H9 (cell line): Measurements from ENCODE around the gene PLPP1. TPM values are rescaled to one million over a fixed set of nuclear protein-coding genes. Genes with fewer than 3 reads are reported as not detected.
A peak's percentile ranks its signal among the peaks of the same experiment; 100 is the strongest.

Experiments used
- DNase-seq: peaks from one replicate; pipeline ENCODE4 v3.0.0-alpha.2; 2017
- H2AFZ ChIP-seq: one replicate; pipeline ENCODE4 v1.6.1; 2013; ENCODE audit warnings: mild to moderate bottlenecking, low read length, control low read depth, moderate library complexity
- H2AK5ac ChIP-seq: 2 replicates; pipeline ENCODE4 v1.6.1; 2013; ENCODE audit warnings: low read length, control low read depth, mixed read lengths; ENCODE audit not compliant: insufficient read length
- H2BK120ac ChIP-seq: one replicate; pipeline ENCODE4 v1.6.1; 2013; ENCODE audit warnings: low read depth, mild to moderate bottlenecking, low read length, control low read depth, inconsistent platforms; ENCODE audit not compliant: poor library complexity, severe bottlenecking
- H2BK12ac ChIP-seq: 2 replicates; pipeline ENCODE4 v1.6.1; 2013; ENCODE audit warnings: low read length, control low read depth, mixed read lengths, low read depth; ENCODE audit not compliant: insufficient read length
- H2BK15ac ChIP-seq: 2 replicates; pipeline ENCODE4 v1.6.1; 2013; ENCODE audit warnings: low read depth, low read length, control low read depth
- H2BK20ac ChIP-seq: one replicate; pipeline ENCODE4 v1.6.1; 2013; ENCODE audit warnings: low read depth, mild to moderate bottlenecking, low read length, control low read depth, inconsistent platforms; ENCODE audit not compliant: poor library complexity, severe bottlenecking
- H2BK5ac ChIP-seq: 2 replicates; pipeline ENCODE4 v1.6.1; 2013; ENCODE audit warnings: low read length, control low read depth, mixed read lengths; ENCODE audit not compliant: insufficient read length
- H3K14ac ChIP-seq: 2 replicates; pipeline ENCODE4 v1.6.1; 2013; ENCODE audit warnings: low read length, control low read depth; ENCODE audit not compliant: insufficient read depth
- H3K18ac ChIP-seq: 2 replicates; pipeline ENCODE4 v1.6.1; 2013; ENCODE audit warnings: low read depth, mild to moderate bottlenecking, mixed read lengths, low read length, control low read depth; ENCODE audit not compliant: insufficient read length
- H3K23ac ChIP-seq: 2 replicates; pipeline ENCODE4 v1.6.1; 2013; ENCODE audit warnings: low read length, control low read depth, mixed read lengths, low read depth; ENCODE audit not compliant: insufficient read length
- H3K23me2 ChIP-seq: 2 replicates; pipeline ENCODE4 v1.6.1; 2013; ENCODE audit warnings: low read depth, mild to moderate bottlenecking, mixed read lengths, low read length, control low read depth; ENCODE audit not compliant: insufficient read length, poor library complexity, severe bottlenecking
- H3K27ac ChIP-seq: 2 replicates; pipeline ENCODE4 v1.5.1; 2013; ENCODE audit warnings: low read length, control low read depth, mixed read lengths, low read depth; ENCODE audit not compliant: insufficient read length
- H3K27me3 ChIP-seq: 2 replicates; pipeline ENCODE4 v1.6.1; 2013; ENCODE audit warnings: low read length, control low read depth, inconsistent platforms; ENCODE audit not compliant: insufficient read depth
- H3K4ac ChIP-seq: 2 replicates; pipeline ENCODE4 v1.6.1; 2013; ENCODE audit warnings: low read depth, mild to moderate bottlenecking, control low read depth, inconsistent platforms, low read length, moderate library complexity
- H3K4me1 ChIP-seq: 2 replicates; pipeline ENCODE4 v1.6.1; 2013; ENCODE audit warnings: low read length, control low read depth, inconsistent platforms; ENCODE audit not compliant: insufficient read depth
- H3K4me2 ChIP-seq: 2 replicates; pipeline ENCODE4 v1.6.1; 2013; ENCODE audit warnings: low read length, control low read depth, mixed read lengths; ENCODE audit not compliant: insufficient read length, insufficient read depth
- H3K56ac ChIP-seq: 2 replicates; pipeline ENCODE4 v1.6.1; 2013; ENCODE audit warnings: low read depth, mild to moderate bottlenecking, mixed read lengths, low read length, control low read depth; ENCODE audit not compliant: insufficient read length
- H3K79me1 ChIP-seq: 2 replicates; pipeline ENCODE4 v1.6.1; 2013; ENCODE audit warnings: low read depth, mild to moderate bottlenecking, moderate library complexity, low read length, control low read depth, inconsistent platforms; ENCODE audit not compliant: insufficient read depth, poor library complexity, severe bottlenecking
- H3K79me2 ChIP-seq: 2 replicates; pipeline ENCODE4 v1.6.1; 2013; ENCODE audit warnings: low read length, control low read depth, inconsistent platforms; ENCODE audit not compliant: insufficient read depth
- H3K9ac ChIP-seq: 2 replicates; pipeline ENCODE4 v1.6.1; 2013; ENCODE audit warnings: low read length, control low read depth, mixed read lengths; ENCODE audit not compliant: insufficient read length; ENCODE audit errors: extremely low read depth
- H3K9me3 ChIP-seq: one replicate; pipeline ENCODE4 v1.6.1; 2013; ENCODE audit warnings: low read depth, low read length, inconsistent platforms; ENCODE audit not compliant: control insufficient read depth
- H3T11ph ChIP-seq: one replicate; pipeline ENCODE4 v1.6.1; 2013; ENCODE audit warnings: mild to moderate bottlenecking, low read length, control low read depth, inconsistent platforms
- H4K20me1 ChIP-seq: one replicate; pipeline ENCODE4 v1.6.1; 2013; ENCODE audit not compliant: control insufficient read depth, insufficient read length, insufficient read depth
- H4K5ac ChIP-seq: 2 replicates; pipeline ENCODE4 v1.6.1; 2013; ENCODE audit warnings: low read depth, mild to moderate bottlenecking, mixed read lengths, low read length, control low read depth; ENCODE audit not compliant: insufficient read length
- H4K8ac ChIP-seq: replicated peaks from 2 replicates; pipeline ENCODE4 v1.6.1; 2013; ENCODE audit warnings: low read length, control low read depth, mixed read lengths, low read depth; ENCODE audit not compliant: insufficient read length
- H4K91ac ChIP-seq: 2 replicates; pipeline ENCODE4 v1.6.1; 2013; ENCODE audit warnings: low read depth, mild to moderate bottlenecking, moderate library complexity, mixed read lengths, low read length, control low read depth; ENCODE audit not compliant: insufficient read length
- H3K27ac Mint-ChIP-seq, 3 experiments: 2 replicates in 2 of 3; 3 replicates in 1 of 3; pipeline ENCODE4 v1.8.0; 2020 to 2021; ENCODE audit warnings: mixed read lengths in 3 of 3, mild to moderate bottlenecking in 1 of 3, moderate library complexity in 1 of 3
- H3K27me3 Mint-ChIP-seq: 2 replicates; pipeline ENCODE4 v1.8.0; 2021; ENCODE audit warnings: low read depth, mild to moderate bottlenecking, moderate library complexity, mixed read lengths
- H3K36me3 Mint-ChIP-seq, 3 experiments: 2 replicates in 2 of 3; 3 replicates in 1 of 3; pipeline ENCODE4 v1.8.0; 2020 to 2021; ENCODE audit warnings: low read depth in 3 of 3, mixed read lengths in 3 of 3; ENCODE audit not compliant: insufficient read depth in 1 of 3
- H3K4me1 Mint-ChIP-seq, 2 experiments: 2 replicates each; pipeline ENCODE4 v1.8.0; 2020; ENCODE audit warnings: mixed read lengths in 2 of 2
- H3K4me3 Mint-ChIP-seq, 2 experiments: 2 replicates in 1 of 2; 3 replicates in 1 of 2; pipeline ENCODE4 v1.8.0; 2020 to 2021; ENCODE audit warnings: mild to moderate bottlenecking in 2 of 2, mixed read lengths in 2 of 2, moderate library complexity in 1 of 2
- H3K9me3 Mint-ChIP-seq, 2 experiments: 2 replicates in 1 of 2; 3 replicates in 1 of 2; pipeline ENCODE4 v1.8.0; 2020; ENCODE audit warnings: mild to moderate bottlenecking in 2 of 2, mixed read lengths in 2 of 2, moderate library complexity in 1 of 2
- CTCF ChIP-seq: fragments of 200-600 bp; sonication (generic); conservative IDR thresholded peaks from 3 replicates; pipeline ENCODE4 v1.8.0; 2021; ENCODE audit warnings: antibody characterized with exemption, mild to moderate bottlenecking
- WGBS: extraction: QIAGEN DNeasy Blood & Tissue Kit; methylation state at CpG from one replicate; pipeline ENCODE4 v1.1.7; 2013; ENCODE audit warnings: missing lambda C conversion rate, low lambda C conversion rate, mixed read lengths; ENCODE audit not compliant: insufficient read length; ENCODE audit errors: extremely low coverage; 5-methylcytosine and 5-hydroxymethylcytosine counted together
- total RNA-seq: library from RNA; stranded (reverse); gene quantifications from 2 replicates; pipeline ENCODE4 v1.2.1, GENCODE V29; 2021

The PLPP1 gene
- total RNA-seq, 1 experiment from 2014 or later: 85.9 TPM

GRCh38 chr5:55470282-55470681 is 64.5 kb downstream of the PLPP1 start:
- Histone ChIP-seq H2AK5ac (no peak overlapping the region), H3K4me1 (no peaks in the 10 kb centered on the region), H4K20me1 (no peaks in the 10 kb centered on the region), H2BK5ac (no peak overlapping the region), H3K9ac (no peak overlapping the region), H2AFZ (no peak overlapping the region), H3K4me2 (no peak overlapping the region), H3K14ac (no peak overlapping the region), H2BK15ac (no peak overlapping the region), H4K5ac (no peak overlapping the region), H3K23me2 (no peaks in the 10 kb centered on the region), H2BK20ac (no peak overlapping the region), H3K27me3 (no peaks in the 10 kb centered on the region), H3K23ac (no peak overlapping the region), H4K91ac (no peak overlapping the region), H3K56ac (no peak overlapping the region), H3T11ph (no peak overlapping the region), H4K8ac (no peak overlapping the region), H3K9me3 (no peaks in the 10 kb centered on the region), H2BK120ac (no peak overlapping the region), H3K18ac (no peak overlapping the region), H2BK12ac (no peak overlapping the region), H3K79me2 (no peaks in the 10 kb centered on the region; the same call in 1 of the 2 replicates), H3K27ac (no peak overlapping the region), H3K79me1 (peaks cover 2% of the 10 kb centered on the region), H3K4ac (no peak overlapping the region)
- DNase-seq: no peak
- Mint-ChIP-seq H3K27me3 (no peaks in the 10 kb centered on the region), H3K36me3 (peaks cover 6 to 38% (median 24%) of the 10 kb centered on the region in 3 experiments; a peak in 5 of 7 replicates), H3K27ac (peak overlapping the region in 1 of 3 experiments; percentile 79; a peak in 1 of 7 replicates), H3K9me3 (no peaks in the 10 kb centered on the region), H3K4me1 (peaks cover 12 to 21% of the 10 kb centered on the region in 2 experiments), H3K4me3 (no peak overlapping the region)
- no CpG with 5 or more reads among the region's 1 CpG for WGBS
- no peak for TF ChIP-seq CTCF
